ENCODE results near the gene MTMR6.

MTMR6 gene

GRCh38 chr13:25242956-25243355 lies 44.3 kb downstream of the MTMR6 start:
- H3K36me3 ChIP-seq (ENCODE audit: control insufficient read depth, insufficient read depth, low read length, severe bottlenecking): peaks cover 8% of the 10 kb centered on the region
- no peaks in the 10 kb centered on the region for H3K4me1 ChIP-seq (ENCODE audit: control insufficient read depth, insufficient read depth, low read length)
- no peak for DNase-seq (ENCODE audit: low read depth)
- no peak overlapping the region for H3K9ac ChIP-seq (ENCODE audit: low read length)
- H3K27me3 ChIP-seq (replicated peaks; ENCODE audit: control insufficient read depth, insufficient read depth, low read length): no peaks in the 10 kb centered on the region
- no peaks in the 10 kb centered on the region for H3K9me3 ChIP-seq (ENCODE audit: control insufficient read depth, low read length)
- H3K4me3 ChIP-seq (ENCODE audit: low read length): no peak overlapping the region

GRCh38 chr13:25241007-25241406 lies 46.3 kb downstream of the MTMR6 start:
- no peak for DNase-seq (ENCODE audit: low read depth)
- Histone ChIP-seq H3K36me3 (ENCODE audit: control insufficient read depth, insufficient read depth, low read length, severe bottlenecking) (peaks cover 2% of the 10 kb centered on the region), H3K9ac (ENCODE audit: low read length) (no peak overlapping the region), H3K27me3 (replicated peaks; ENCODE audit: control insufficient read depth, insufficient read depth, low read length) (no peaks in the 10 kb centered on the region), H3K9me3 (ENCODE audit: control insufficient read depth, low read length) (no peaks in the 10 kb centered on the region), H3K4me3 (ENCODE audit: low read length) (no peak overlapping the region), H3K4me1 (ENCODE audit: control insufficient read depth, insufficient read depth, low read length) (no peaks in the 10 kb centered on the region)

GRCh38 chr13:25237083-25237482 lies 50.2 kb downstream of the MTMR6 start:
- H3K27me3 ChIP-seq (replicated peaks; ENCODE audit: control insufficient read depth, insufficient read depth, low read length): no peaks in the 10 kb centered on the region

GRCh38 chr13:25233861-25234260 lies 53.4 kb downstream of the MTMR6 start:
- no peaks in the 10 kb centered on the region for H3K4me1 ChIP-seq (ENCODE audit: control insufficient read depth, insufficient read depth, low read length)
- no peaks in the 10 kb centered on the region for H3K9me3 ChIP-seq (ENCODE audit: control insufficient read depth, low read length)
- no peak for DNase-seq (ENCODE audit: low read depth)
- H3K9ac ChIP-seq (ENCODE audit: low read length): no peak overlapping the region
- H3K4me3 ChIP-seq (ENCODE audit: low read length): no peak overlapping the region
- peaks cover 3% of the 10 kb centered on the region for H3K27me3 ChIP-seq (replicated peaks; ENCODE audit: control insufficient read depth, insufficient read depth, low read length)
- no peaks in the 10 kb centered on the region for H3K36me3 ChIP-seq (ENCODE audit: control insufficient read depth, insufficient read depth, low read length, severe bottlenecking)

More at GRCh38 chr13:25237083-25237482, 50.2 kb downstream of the MTMR6 start:
- DNase-seq (ENCODE audit: low read depth): no peak
- Histone ChIP-seq H3K9ac (ENCODE audit: low read length) (no peak overlapping the region), H3K4me3 (ENCODE audit: low read length) (no peak overlapping the region), H3K36me3 (ENCODE audit: control insufficient read depth, insufficient read depth, low read length, severe bottlenecking) (no peaks in the 10 kb centered on the region), H3K9me3 (ENCODE audit: control insufficient read depth, low read length) (no peaks in the 10 kb centered on the region), H3K4me1 (ENCODE audit: control insufficient read depth, insufficient read depth, low read length) (no peaks in the 10 kb centered on the region)

- Histone ChIP-seq H3K4me1 (ENCODE audit: control insufficient read depth, insufficient read depth, low read length) (no peaks in the 10 kb centered on the region), H3K9ac (ENCODE audit: low read length) (no peak overlapping the region)
- DNase-seq (ENCODE audit: low read depth): peak; percentile 49
Measured at GRCh38 chr13:25232937-25233515, 54.3 kb downstream of the MTMR6 start.

GRCh38 chr13:25231517-25231916 lies 55.8 kb downstream of the MTMR6 start:
- no peaks in the 10 kb centered on the region for H3K9me3 ChIP-seq (ENCODE audit: control insufficient read depth, low read length)
- H3K9ac ChIP-seq (ENCODE audit: low read length): no peak overlapping the region
- H3K36me3 ChIP-seq (ENCODE audit: control insufficient read depth, insufficient read depth, low read length, severe bottlenecking): no peaks in the 10 kb centered on the region
- H3K4me1 ChIP-seq (ENCODE audit: control insufficient read depth, insufficient read depth, low read length): no peaks in the 10 kb centered on the region
- DNase-seq (ENCODE audit: low read depth): no peak
- H3K4me3 ChIP-seq (ENCODE audit: low read length): no peak overlapping the region
- H3K27me3 ChIP-seq (replicated peaks; ENCODE audit: control insufficient read depth, insufficient read depth, low read length): peaks cover 18% of the 10 kb centered on the region

More at GRCh38 chr13:25232937-25233515, 54.3 kb downstream of the MTMR6 start:
- no peak overlapping the region for H3K4me3 ChIP-seq (ENCODE audit: low read length)
- no peaks in the 10 kb centered on the region for H3K36me3 ChIP-seq (ENCODE audit: control insufficient read depth, insufficient read depth, low read length, severe bottlenecking)
- peaks cover 9% of the 10 kb centered on the region for H3K27me3 ChIP-seq (replicated peaks; ENCODE audit: control insufficient read depth, insufficient read depth, low read length)
- no peaks in the 10 kb centered on the region for H3K9me3 ChIP-seq (ENCODE audit: control insufficient read depth, low read length)

GRCh38 chr13:25227690-25228089 lies 59.6 kb downstream of the MTMR6 start:
- Histone ChIP-seq H3K27me3 (replicated peaks; ENCODE audit: control insufficient read depth, insufficient read depth, low read length) (peaks cover 33% of the 10 kb centered on the region), H3K9ac (ENCODE audit: low read length) (no peak overlapping the region), H3K4me3 (ENCODE audit: low read length) (no peak overlapping the region), H3K36me3 (ENCODE audit: control insufficient read depth, insufficient read depth, low read length, severe bottlenecking) (no peaks in the 10 kb centered on the region), H3K4me1 (ENCODE audit: control insufficient read depth, insufficient read depth, low read length) (no peaks in the 10 kb centered on the region), H3K9me3 (ENCODE audit: control insufficient read depth, low read length) (no peaks in the 10 kb centered on the region)
- no peak for DNase-seq (ENCODE audit: low read depth)

GRCh38 chr13:25225970-25226369 lies 61.3 kb downstream of the MTMR6 start:
- no peaks in the 10 kb centered on the region for H3K36me3 ChIP-seq (ENCODE audit: control insufficient read depth, insufficient read depth, low read length, severe bottlenecking)
- peaks cover 33% of the 10 kb centered on the region for H3K27me3 ChIP-seq (replicated peaks; ENCODE audit: control insufficient read depth, insufficient read depth, low read length)
- no peak overlapping the region for H3K9ac ChIP-seq (ENCODE audit: low read length)
- DNase-seq (ENCODE audit: low read depth): no peak
- H3K9me3 ChIP-seq (ENCODE audit: control insufficient read depth, low read length): no peaks in the 10 kb centered on the region
- H3K4me1 ChIP-seq (ENCODE audit: control insufficient read depth, insufficient read depth, low read length): no peaks in the 10 kb centered on the region
- H3K4me3 ChIP-seq (ENCODE audit: low read length): no peak overlapping the region

- Histone ChIP-seq H3K36me3 (ENCODE audit: control insufficient read depth, insufficient read depth, low read length, severe bottlenecking) (no peaks in the 10 kb centered on the region), H3K4me1 (ENCODE audit: control insufficient read depth, insufficient read depth, low read length) (no peaks in the 10 kb centered on the region), H3K4me3 (ENCODE audit: low read length) (no peak overlapping the region), H3K9ac (ENCODE audit: low read length) (no peak overlapping the region), H3K9me3 (ENCODE audit: control insufficient read depth, low read length) (no peaks in the 10 kb centered on the region), H3K27me3 (replicated peaks; ENCODE audit: control insufficient read depth, insufficient read depth, low read length) (peaks cover 34% of the 10 kb centered on the region)
- DNase-seq (ENCODE audit: low read depth): no peak
Measured at GRCh38 chr13:25224151-25224550, 63.1 kb downstream of the MTMR6 start.

- DNase-seq (ENCODE audit: low read depth): no peak
- H3K36me3 ChIP-seq (ENCODE audit: control insufficient read depth, insufficient read depth, low read length, severe bottlenecking): no peaks in the 10 kb centered on the region
- no peaks in the 10 kb centered on the region for H3K4me1 ChIP-seq (ENCODE audit: control insufficient read depth, insufficient read depth, low read length)
- H3K9ac ChIP-seq (ENCODE audit: low read length): no peak overlapping the region
- H3K27me3 ChIP-seq (replicated peaks; ENCODE audit: control insufficient read depth, insufficient read depth, low read length): peaks cover 31% of the 10 kb centered on the region
- no peaks in the 10 kb centered on the region for H3K9me3 ChIP-seq (ENCODE audit: control insufficient read depth, low read length)
- no peak overlapping the region for H3K4me3 ChIP-seq (ENCODE audit: low read length)
Measured at GRCh38 chr13:25222740-25223139, 64.5 kb downstream of the MTMR6 start.

GRCh38 chr13:25218019-25218418 lies 69.3 kb downstream of the MTMR6 start:
- DNase-seq (ENCODE audit: low read depth): no peak
- H3K9me3 ChIP-seq (ENCODE audit: control insufficient read depth, low read length): no peaks in the 10 kb centered on the region
- H3K4me1 ChIP-seq (ENCODE audit: control insufficient read depth, insufficient read depth, low read length): peaks cover 10% of the 10 kb centered on the region
- no peak overlapping the region for H3K9ac ChIP-seq (ENCODE audit: low read length)
- H3K4me3 ChIP-seq (ENCODE audit: low read length): no peak overlapping the region
- H3K27me3 ChIP-seq (replicated peaks; ENCODE audit: control insufficient read depth, insufficient read depth, low read length): peaks cover 9% of the 10 kb centered on the region
- no peaks in the 10 kb centered on the region for H3K36me3 ChIP-seq (ENCODE audit: control insufficient read depth, insufficient read depth, low read length, severe bottlenecking)

Measured in adipocyte (in vitro differentiated cells).